Neural cell (in vitro differentiated cells): ENCODE results near the gene PPP2R2D.

Experiments
- EZH2 ChIP-seq: fragments of 200-600, 300-800 bp; shearing (Covaris generic), sonication (generic); IDR thresholded peaks from 2 replicates; pipeline ENCODE4 v1.6.1; 2014; ENCODE audit warnings: antibody characterized with exemption, low read length, borderline replicate concordance, mild to moderate bottlenecking; ENCODE audit not compliant: insufficient read depth, poor library complexity, severe bottlenecking
- TF ChIP-seq, protein P1 (sequence below): fragments of 450-650 bp; IDR thresholded peaks from 2 replicates; pipeline ENCODE4 v1.5.1; 2014; ENCODE audit warnings: antibody characterized with exemption, mild to moderate bottlenecking, moderate library complexity; ENCODE audit not compliant: poor library complexity, severe bottlenecking

DNA sequence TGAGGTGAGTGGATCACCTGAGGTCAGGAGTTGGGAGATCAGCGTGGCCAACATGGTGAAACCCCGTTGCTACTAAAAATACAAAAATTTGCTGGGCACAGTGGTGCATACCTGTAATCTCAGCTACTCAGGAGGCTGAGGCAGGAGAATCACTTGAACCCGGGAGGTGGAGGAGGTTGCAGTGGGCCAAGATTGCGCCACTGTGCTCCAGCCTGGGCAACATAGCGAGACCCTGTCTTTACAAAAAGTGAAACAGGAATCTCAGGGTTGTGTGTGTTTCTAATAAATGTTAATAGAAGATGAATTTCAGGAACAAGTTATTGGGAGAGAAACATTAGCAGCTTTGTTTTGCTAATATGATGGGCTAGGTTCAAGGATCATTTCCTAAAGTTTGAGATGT is 19.9 kb downstream of the PPP2R2D start:
- no peak for TF ChIP-seq EZH2
- TF ChIP-seq, protein P1, sequence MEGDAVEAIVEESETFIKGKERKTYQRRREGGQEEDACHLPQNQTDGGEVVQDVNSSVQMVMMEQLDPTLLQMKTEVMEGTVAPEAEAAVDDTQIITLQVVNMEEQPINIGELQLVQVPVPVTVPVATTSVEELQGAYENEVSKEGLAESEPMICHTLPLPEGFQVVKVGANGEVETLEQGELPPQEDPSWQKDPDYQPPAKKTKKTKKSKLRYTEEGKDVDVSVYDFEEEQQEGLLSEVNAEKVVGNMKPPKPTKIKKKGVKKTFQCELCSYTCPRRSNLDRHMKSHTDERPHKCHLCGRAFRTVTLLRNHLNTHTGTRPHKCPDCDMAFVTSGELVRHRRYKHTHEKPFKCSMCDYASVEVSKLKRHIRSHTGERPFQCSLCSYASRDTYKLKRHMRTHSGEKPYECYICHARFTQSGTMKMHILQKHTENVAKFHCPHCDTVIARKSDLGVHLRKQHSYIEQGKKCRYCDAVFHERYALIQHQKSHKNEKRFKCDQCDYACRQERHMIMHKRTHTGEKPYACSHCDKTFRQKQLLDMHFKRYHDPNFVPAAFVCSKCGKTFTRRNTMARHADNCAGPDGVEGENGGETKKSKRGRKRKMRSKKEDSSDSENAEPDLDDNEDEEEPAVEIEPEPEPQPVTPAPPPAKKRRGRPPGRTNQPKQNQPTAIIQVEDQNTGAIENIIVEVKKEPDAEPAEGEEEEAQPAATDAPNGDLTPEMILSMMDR = no peak
